Measurements from ENCODE around the gene PPP1R12C. TPM values are rescaled to one million over a fixed set of nuclear protein-coding genes. Genes with fewer than 3 reads are reported as not detected.
A peak's percentile ranks its signal among the peaks of the same experiment; 100 is the strongest.

Gene PPP1R12C
- total and polyA plus RNA-seq, 10 of the 15 experiments (the other 5 are each of a cell fraction or from before 2014, with no cell fraction given): 1.4 to 84.7 (median 20.5) TPM

DNA sequence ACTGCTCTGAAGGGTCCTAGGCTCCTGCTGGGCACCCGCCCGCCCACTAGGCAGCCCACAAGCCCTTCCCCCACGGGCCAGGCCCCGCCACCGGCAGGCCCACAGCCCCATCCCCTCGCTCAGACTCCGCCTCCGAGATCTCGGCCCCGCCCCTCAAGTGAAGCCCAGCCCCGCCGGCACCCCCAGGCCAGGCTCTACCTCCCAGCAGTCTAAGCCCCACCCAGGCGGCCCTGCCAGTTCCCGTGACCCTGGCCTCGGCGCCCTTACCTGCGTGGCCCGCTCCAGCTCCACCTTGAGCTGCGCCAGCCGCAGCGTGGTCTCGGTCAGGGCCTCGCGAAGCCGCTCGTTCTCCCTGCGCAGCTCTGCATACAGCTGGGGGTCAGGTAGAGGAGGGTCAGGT, 25.5 kb downstream of the PPP1R12C start:
- H3K27ac ChIP-seq (ENCODE audit: control insufficient read depth, insufficient read depth): no peak overlapping the region
- H3K4me1 ChIP-seq (ENCODE audit: control insufficient read depth, insufficient read depth, low read length): 0 out of 2 replicates have a peak, but pooled peaks cover 2% of the 10 kb centered on the region
- H3K27me3 ChIP-seq (replicated peaks in 1 of 2; ENCODE audit: control insufficient read depth in 2 of 2, insufficient read depth in 2 of 2, low read length in 1 of 2): peaks cover 0 to 7% of the 10 kb centered on the region in 2 experiments; a peak in 2 of 4 replicates
- ATAC-seq: no peak
- CTCF ChIA-PET: no interaction called here
- no peak for DNase-seq (ENCODE audit: low read depth, low spot score)
- H3K4me2 ChIP-seq (ENCODE audit: control insufficient read depth, insufficient read depth): no peak overlapping the region
- WGBS (ENCODE audit: insufficient coverage, insufficient replicate concordance, low lambda C conversion rate, missing lambda C conversion rate): 95% methylated on average over 12 of the region's 27 CpGs
- no peak overlapping the region for H2AFZ ChIP-seq (ENCODE audit: control insufficient read depth, low read depth, low read length)
- no TSS peak for BruUV-seq (replicated peaks)
- FAIRE-seq: no peak
- no peak overlapping the region for H3K9ac ChIP-seq (ENCODE audit: control insufficient read depth, insufficient read depth, low read length)
- no peak for TF ChIP-seq CHD4 (IDR thresholded peaks at IDR 0.05)
- TF ChIP-seq SREBF2 (IDR thresholded peaks at IDR 0.05; ENCODE audit: low read length): no peak
- TF ChIP-seq ATF7 (IDR thresholded peaks at IDR 0.05; ENCODE audit: low read depth): no peak
- no peak for TF ChIP-seq IKZF2 (IDR thresholded peaks at IDR 0.05)
- no peak for TF ChIP-seq LARP7 (IDR thresholded peaks at IDR 0.05)
- H4K20me1 ChIP-seq (ENCODE audit: control insufficient read depth, insufficient read depth): no peaks in the 10 kb centered on the region
- SMC1A ChIA-PET (ENCODE audit: uncharacterized antibody, unreplicated experiment): no interaction called here
- in situ Hi-C loops (cut with MboI): no loop called here
- H3K36me3 ChIP-seq (ENCODE audit: control insufficient read depth in 2 of 2, insufficient read depth in 2 of 2, low read length in 1 of 2): peaks cover 0 to 2% of the 10 kb centered on the region in 2 experiments; a peak in 2 of 4 replicates
- no peaks in the 10 kb centered on the region for H3K79me2 ChIP-seq (ENCODE audit: control insufficient read depth, insufficient read depth, low read length)
- intact Hi-C loops (cut with micrococcal nuclease; ENCODE audit: unreplicated experiment): no loop called here
- no peak overlapping the region for H3K4me3 ChIP-seq
- no peaks in the 10 kb centered on the region for H3K9me3 ChIP-seq (replicated peaks; ENCODE audit: control insufficient read depth, insufficient read depth, low read length)
- POLR2A ChIA-PET: no interaction called here
- RAD21 ChIA-PET (ENCODE audit: unreplicated experiment): no interaction called here

DNA sequence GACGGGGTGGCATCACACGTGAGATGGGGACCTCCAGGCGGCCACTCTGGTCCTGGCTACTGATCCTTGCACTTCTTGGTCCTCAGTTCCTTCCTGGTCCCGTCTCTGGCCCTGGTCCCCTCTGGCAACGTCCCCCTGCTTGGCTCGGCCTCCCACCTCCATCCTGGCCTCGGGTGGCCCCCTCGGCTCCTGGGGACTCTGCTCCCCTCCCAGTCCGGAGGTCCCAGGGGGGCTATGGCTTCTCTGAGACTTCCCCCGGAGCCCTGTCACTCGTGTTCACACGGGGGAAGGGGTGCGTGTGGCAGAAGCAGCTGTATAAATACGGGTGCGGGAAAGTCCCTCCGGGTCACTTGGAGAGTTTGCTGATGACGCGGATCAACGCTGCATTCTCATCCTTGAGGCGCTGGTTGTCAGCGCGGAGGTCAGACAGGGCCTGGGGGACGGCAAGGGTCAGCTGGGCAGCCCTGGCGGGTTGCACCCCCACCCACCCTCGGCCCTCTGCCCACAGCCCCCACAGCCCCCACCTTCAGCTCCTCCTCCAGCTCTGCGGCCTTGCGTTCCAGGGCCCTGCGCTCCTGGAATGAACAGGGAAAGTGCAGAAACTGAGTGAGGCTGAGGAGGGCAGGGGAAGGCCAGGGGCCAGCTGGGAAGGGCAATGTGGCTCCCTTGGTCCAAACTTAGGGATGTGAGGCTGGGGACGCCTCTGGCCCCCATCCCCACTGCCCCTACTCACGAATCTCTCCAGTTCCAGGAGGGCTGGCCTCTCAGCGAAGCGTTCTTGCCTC, 26.1 kb downstream of the PPP1R12C start:
- FAIRE-seq: no peak
- POLR2A ChIA-PET: no interaction called here
- TSS peak; percentile 78 for BruUV-seq (replicated peaks)
- H4K20me1 ChIP-seq (ENCODE audit: control insufficient read depth, insufficient read depth): no peaks in the 10 kb centered on the region
- peaks cover 0 to 7% of the 10 kb centered on the region in 2 experiments; a peak in 2 of 4 replicates for H3K27me3 ChIP-seq (replicated peaks in 1 of 2; ENCODE audit: control insufficient read depth in 2 of 2, insufficient read depth in 2 of 2, low read length in 1 of 2)
- intact Hi-C loops (cut with micrococcal nuclease; ENCODE audit: unreplicated experiment) (no loop called here), in situ Hi-C loops (cut with MboI) (no loop called here)
- no peak overlapping the region for H3K27ac ChIP-seq (ENCODE audit: control insufficient read depth, insufficient read depth)
- H3K36me3 ChIP-seq (ENCODE audit: control insufficient read depth in 2 of 2, insufficient read depth in 2 of 2, low read length in 1 of 2): peaks cover 0 to 2% of the 10 kb centered on the region in 2 experiments; a peak in 2 of 4 replicates
- SMC1A ChIA-PET (ENCODE audit: uncharacterized antibody, unreplicated experiment): no interaction called here
- H3K4me3 ChIP-seq: no peak overlapping the region
- H3K4me1 ChIP-seq (ENCODE audit: control insufficient read depth, insufficient read depth, low read length): 0 out of 2 replicates have a peak, but pooled peaks cover 3% of the 10 kb centered on the region
- no peak overlapping the region for H2AFZ ChIP-seq (ENCODE audit: control insufficient read depth, low read depth, low read length)
- ATAC-seq: no peak
- 95% methylated on average over 26 of the region's 32 CpGs for whole genome bisulfite sequencing (ENCODE audit: insufficient coverage, insufficient replicate concordance, low lambda C conversion rate, missing lambda C conversion rate)
- CTCF ChIA-PET: interaction anchor here (0.6 kb wide), 1 partner anchor 69 kb away, joined by 3 read pairs; no protein-coding TSS in a partner anchor
- DNase-seq (ENCODE audit: low read depth, low spot score): no peak
- RAD21 ChIA-PET (ENCODE audit: unreplicated experiment): no interaction called here
- H3K4me2 ChIP-seq (ENCODE audit: control insufficient read depth, insufficient read depth): no peak overlapping the region
- H3K79me2 ChIP-seq (ENCODE audit: control insufficient read depth, insufficient read depth, low read length): no peaks in the 10 kb centered on the region
- H3K9me3 ChIP-seq (replicated peaks; ENCODE audit: control insufficient read depth, insufficient read depth, low read length): no peaks in the 10 kb centered on the region
- H3K9ac ChIP-seq (ENCODE audit: control insufficient read depth, insufficient read depth, low read length): no peak overlapping the region
- TF ChIP-seq RUNX3 (IDR thresholded peaks at IDR 0.05; ENCODE audit: low read length): no peak
- no peak for TF ChIP-seq CEBPZ (IDR thresholded peaks at IDR 0.05; ENCODE audit: low read depth, low read length)
- no peak for TF ChIP-seq SMARCA5 (IDR thresholded peaks at IDR 0.05)
- no peak for TF ChIP-seq KLF5 (IDR thresholded peaks at IDR 0.05; ENCODE audit: partially characterized antibody)
- TF ChIP-seq, protein P1, sequence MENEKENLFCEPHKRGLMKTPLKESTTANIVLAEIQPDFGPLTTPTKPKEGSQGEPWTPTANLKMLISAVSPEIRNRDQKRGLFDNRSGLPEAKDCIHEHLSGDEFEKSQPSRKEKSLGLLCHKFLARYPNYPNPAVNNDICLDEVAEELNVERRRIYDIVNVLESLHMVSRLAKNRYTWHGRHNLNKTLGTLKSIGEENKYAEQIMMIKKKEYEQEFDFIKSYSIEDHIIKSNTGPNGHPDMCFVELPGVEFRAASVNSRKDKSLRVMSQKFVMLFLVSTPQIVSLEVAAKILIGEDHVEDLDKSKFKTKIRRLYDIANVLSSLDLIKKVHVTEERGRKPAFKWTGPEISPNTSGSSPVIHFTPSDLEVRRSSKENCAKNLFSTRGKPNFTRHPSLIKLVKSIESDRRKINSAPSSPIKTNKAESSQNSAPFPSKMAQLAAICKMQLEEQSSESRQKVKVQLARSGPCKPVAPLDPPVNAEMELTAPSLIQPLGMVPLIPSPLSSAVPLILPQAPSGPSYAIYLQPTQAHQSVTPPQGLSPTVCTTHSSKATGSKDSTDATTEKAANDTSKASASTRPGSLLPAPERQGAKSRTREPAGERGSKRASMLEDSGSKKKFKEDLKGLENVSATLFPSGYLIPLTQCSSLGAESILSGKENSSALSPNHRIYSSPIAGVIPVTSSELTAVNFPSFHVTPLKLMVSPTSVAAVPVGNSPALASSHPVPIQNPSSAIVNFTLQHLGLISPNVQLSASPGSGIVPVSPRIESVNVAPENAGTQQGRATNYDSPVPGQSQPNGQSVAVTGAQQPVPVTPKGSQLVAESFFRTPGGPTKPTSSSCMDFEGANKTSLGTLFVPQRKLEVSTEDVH (IDR thresholded peaks at IDR 0.05; ENCODE audit: low read depth, partially characterized antibody): no peak
- no peak for TF ChIP-seq RELA (IDR thresholded peaks at IDR 0.05; ENCODE audit: borderline replicate concordance, partially characterized antibody)
- no peak for TF ChIP-seq BRCA1 (IDR thresholded peaks at IDR 0.05; ENCODE audit: low read depth, low read length)
